Mesodermal cell (in vitro differentiated cells): Measurements from ENCODE around the gene MCTP1.

Experiments used
- H3K27ac ChIP-seq: 2 replicates; pipeline ENCODE4 v1.7.0; 2013; ENCODE audit warnings: mild to moderate bottlenecking, low read depth, low read length, moderate library complexity; ENCODE audit not compliant: severe bottlenecking
- H3K36me3 ChIP-seq: 2 replicates; pipeline ENCODE4 v1.7.1; 2013; ENCODE audit warnings: mild to moderate bottlenecking, low read length, moderate library complexity; ENCODE audit not compliant: control insufficient read depth, insufficient read depth
- H3K4me1 ChIP-seq: one replicate; pipeline ENCODE4 v1.7.1; 2013; ENCODE audit warnings: mild to moderate bottlenecking, low read length; ENCODE audit not compliant: insufficient read depth, control insufficient read depth, poor library complexity, severe bottlenecking
- H3K4me3 ChIP-seq: 2 replicates; pipeline ENCODE4 v1.7.0; 2013; ENCODE audit warnings: low read length, control low read depth, mild to moderate bottlenecking; ENCODE audit not compliant: insufficient read depth, poor library complexity, severe bottlenecking; ENCODE audit errors: extremely low read depth
- H3K9me3 ChIP-seq: 2 replicates; pipeline ENCODE4 v1.7.1; 2013; ENCODE audit warnings: mild to moderate bottlenecking, low read length, moderate library complexity; ENCODE audit not compliant: control insufficient read depth
- WGBS, 2 experiments: methylation state at CpG; one replicate each; pipeline ENCODE4 v1.1.5; 2013; ENCODE audit warnings: missing lambda C conversion rate in 2 of 2; ENCODE audit not compliant: insufficient coverage in 2 of 2; 5-methylcytosine and 5-hydroxymethylcytosine counted together

Gene MCTP1

DNA sequence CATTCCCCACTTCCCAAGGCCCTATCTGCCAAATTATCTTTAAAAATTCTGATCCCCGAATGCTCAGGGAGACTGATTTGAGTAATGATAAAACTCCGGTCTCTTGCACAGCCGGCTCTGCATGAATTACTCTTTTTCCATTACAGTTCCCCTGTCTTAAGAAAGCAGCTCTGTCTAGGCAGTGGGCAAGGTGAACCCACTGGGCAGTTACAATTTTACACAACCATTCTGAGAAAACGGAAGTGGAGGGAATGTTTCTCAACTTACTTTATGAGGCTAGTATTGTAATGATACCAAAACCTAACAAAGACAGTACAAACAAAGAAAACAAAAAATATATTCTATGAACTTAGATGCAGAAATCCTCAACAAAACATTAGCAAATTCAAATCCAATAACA is 100.0 kb downstream of the MCTP1 start:
- WGBS, 2 experiments: 90% methylated on average over 2 of the region's 4 CpGs; no CpG with 5 or more reads in 1 of the 2 experiments
- H3K27ac ChIP-seq: no peak overlapping the region
- H3K4me3 ChIP-seq: no peak overlapping the region
- H3K9me3 ChIP-seq: no peaks in the 10 kb centered on the region
- H3K36me3 ChIP-seq: no peaks in the 10 kb centered on the region
- no peaks in the 10 kb centered on the region for H3K4me1 ChIP-seq

DNA sequence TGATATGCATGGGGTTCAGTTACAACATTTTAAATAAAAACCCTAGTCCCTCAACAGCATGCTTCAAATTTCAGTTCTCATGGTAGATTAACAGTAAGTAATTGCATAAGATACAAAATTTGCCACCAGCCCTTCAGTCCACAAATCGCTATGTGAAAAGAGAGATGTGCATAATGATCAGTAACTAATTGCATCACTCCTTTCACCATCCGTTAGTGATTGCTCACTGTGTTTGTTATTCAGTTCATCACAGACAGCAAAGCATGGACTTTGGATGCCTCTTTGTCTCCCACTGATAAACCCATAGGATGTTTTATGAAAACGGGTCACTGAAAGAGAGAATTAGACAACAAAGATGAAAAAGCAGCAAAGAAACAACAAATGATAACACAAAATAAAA is 103.2 kb downstream of the MCTP1 start:
- peaks cover 9% of the 10 kb centered on the region for H3K4me1 ChIP-seq
- WGBS, 2 experiments: no CpG with 5 or more reads among the region's 3 CpGs

DNA sequence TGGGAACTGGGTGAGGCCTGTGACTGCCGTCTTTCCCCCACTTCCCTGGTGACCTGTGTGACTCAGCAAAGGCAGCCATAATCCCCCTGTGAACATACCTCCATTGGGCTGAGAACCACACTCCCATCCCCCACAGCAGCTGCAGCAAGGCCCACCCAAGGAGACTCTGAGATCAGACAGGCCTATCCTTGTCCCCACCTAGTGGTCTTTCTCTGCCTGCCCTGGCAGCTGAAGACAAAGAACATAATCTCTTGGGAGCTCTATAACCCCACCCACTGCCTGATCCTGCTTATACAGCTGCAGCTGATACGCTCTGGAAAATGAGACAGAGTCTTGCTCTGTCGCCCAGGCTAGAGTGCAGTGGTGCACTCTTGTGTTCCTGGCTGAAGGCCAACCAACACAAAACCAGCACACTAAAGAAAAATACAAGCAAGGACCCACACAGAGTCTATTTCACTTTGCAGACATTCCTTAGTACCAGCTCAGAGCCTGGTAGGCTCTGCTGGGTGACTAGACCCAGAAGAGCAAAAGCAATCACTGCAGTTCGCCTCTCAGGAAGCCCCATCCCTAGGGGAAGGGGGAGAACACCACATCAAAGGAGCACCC is 106.7 kb downstream of the MCTP1 start:
- WGBS, 2 experiments: 49 to 66% methylated on average over 2 to 4 of the region's 4 CpGs
- no peak overlapping the region for H3K4me3 ChIP-seq
- H3K27ac ChIP-seq: peak overlapping the region; percentile 90

More for the DNA sequence above, 103.2 kb downstream of the MCTP1 start:
- Histone ChIP-seq H3K27ac (no peak overlapping the region), H3K4me3 (no peak overlapping the region), H3K9me3 (no peaks in the 10 kb centered on the region), H3K36me3 (no peaks in the 10 kb centered on the region)

DNA sequence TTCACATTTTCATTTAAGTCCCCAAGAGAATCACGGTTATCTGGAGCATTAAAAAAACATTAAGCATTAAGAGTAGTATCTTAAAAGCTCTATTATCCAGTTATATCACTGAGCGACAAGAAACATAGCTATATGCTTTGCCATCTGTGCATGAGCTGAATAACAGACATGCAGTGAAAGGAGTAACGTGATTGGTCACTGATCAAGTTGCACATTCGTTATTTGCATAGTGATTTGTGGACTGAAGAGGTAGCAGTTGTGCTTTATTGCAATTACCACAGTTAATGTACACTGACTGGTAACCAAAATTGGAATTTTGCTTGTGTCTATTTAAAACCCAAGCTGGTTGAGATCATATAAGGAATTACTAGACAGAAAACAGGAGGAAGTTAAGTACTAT is 107.4 kb downstream of the MCTP1 start:
- no peaks in the 10 kb centered on the region for H3K9me3 ChIP-seq
- no peaks in the 10 kb centered on the region for H3K36me3 ChIP-seq
- peak overlapping the region; percentile 90 for H3K27ac ChIP-seq
- no peak overlapping the region for H3K4me3 ChIP-seq
- 50% methylated on average over 2 of the region's 4 CpGs for WGBS, 2 experiments
- peaks cover 9% of the 10 kb centered on the region for H3K4me1 ChIP-seq

More for the DNA sequence above, 106.7 kb downstream of the MCTP1 start:
- H3K9me3 ChIP-seq: no peaks in the 10 kb centered on the region
- H3K4me1 ChIP-seq: peaks cover 9% of the 10 kb centered on the region
- H3K36me3 ChIP-seq: no peaks in the 10 kb centered on the region

- Histone ChIP-seq H3K27ac (no peak overlapping the region), H3K4me1 (peaks cover 9% of the 10 kb centered on the region), H3K4me3 (no peak overlapping the region), H3K9me3 (no peaks in the 10 kb centered on the region), H3K36me3 (no peaks in the 10 kb centered on the region)
- WGBS, 2 experiments: 78 to 82% methylated on average over 2 to 3 of the region's 3 CpGs
These were observed 109.8 kb downstream of the MCTP1 start for GRCh38 chr5:95175106-95175505.

DNA sequence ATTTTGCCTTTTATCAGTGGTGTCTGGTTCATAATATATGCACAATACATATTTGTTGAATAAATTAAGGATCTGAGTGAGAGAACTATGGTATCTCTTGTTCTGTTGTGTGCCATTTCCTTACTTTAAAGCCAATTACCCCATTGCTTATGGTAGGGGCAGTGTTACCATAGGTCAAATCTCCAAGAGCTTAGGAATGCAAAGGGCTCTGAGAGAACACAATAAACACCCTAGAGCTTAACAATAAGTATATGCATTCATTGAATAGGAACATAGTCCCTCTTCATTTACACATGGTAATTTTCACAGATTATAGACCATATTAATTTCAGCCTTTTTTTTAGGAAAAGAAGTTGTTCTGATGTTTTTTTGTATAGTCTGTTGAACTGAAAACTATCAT is 112.2 kb downstream of the MCTP1 start:
- H3K27ac ChIP-seq: no peak overlapping the region
- no peaks in the 10 kb centered on the region for H3K36me3 ChIP-seq
- no peak overlapping the region for H3K4me3 ChIP-seq
- no peaks in the 10 kb centered on the region for H3K9me3 ChIP-seq
- H3K4me1 ChIP-seq: peaks cover 3% of the 10 kb centered on the region

DNA sequence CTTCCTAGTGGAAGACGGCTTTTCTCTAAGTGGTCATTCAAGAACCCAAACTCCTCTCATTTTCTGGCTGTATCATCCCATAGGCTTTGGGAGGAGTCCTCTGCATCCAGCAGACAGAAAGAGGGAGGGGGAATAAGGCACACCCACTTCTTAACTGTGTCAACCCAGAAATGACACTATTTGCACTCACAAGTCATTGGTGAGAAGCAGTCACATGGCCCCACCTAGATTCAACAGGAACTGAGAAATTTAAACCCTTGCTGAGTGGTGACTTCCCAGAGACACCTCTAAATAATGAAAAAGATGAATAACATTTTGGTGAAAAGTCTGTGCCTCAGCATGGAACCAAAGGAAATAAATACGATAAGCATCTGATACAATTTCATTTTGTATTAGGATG is 120.0 kb downstream of the MCTP1 start:
- Histone ChIP-seq H3K9me3 (no peaks in the 10 kb centered on the region), H3K36me3 (no peaks in the 10 kb centered on the region)
- WGBS, 2 experiments: 100% methylated on average over 1 of the region's 2 CpGs; no CpG with 5 or more reads in 1 of the 2 experiments

GRCh38 chr5:95163079-95163478 is 121.8 kb downstream of the MCTP1 start:
- H3K4me1 ChIP-seq: no peaks in the 10 kb centered on the region
- no peaks in the 10 kb centered on the region for H3K36me3 ChIP-seq
- no peak overlapping the region for H3K4me3 ChIP-seq
- H3K9me3 ChIP-seq: no peaks in the 10 kb centered on the region
- H3K27ac ChIP-seq: no peak overlapping the region

More for the DNA sequence above, 120.0 kb downstream of the MCTP1 start:
- no peaks in the 10 kb centered on the region for H3K4me1 ChIP-seq
- no peak overlapping the region for H3K27ac ChIP-seq
- H3K4me3 ChIP-seq: no peak overlapping the region

DNA sequence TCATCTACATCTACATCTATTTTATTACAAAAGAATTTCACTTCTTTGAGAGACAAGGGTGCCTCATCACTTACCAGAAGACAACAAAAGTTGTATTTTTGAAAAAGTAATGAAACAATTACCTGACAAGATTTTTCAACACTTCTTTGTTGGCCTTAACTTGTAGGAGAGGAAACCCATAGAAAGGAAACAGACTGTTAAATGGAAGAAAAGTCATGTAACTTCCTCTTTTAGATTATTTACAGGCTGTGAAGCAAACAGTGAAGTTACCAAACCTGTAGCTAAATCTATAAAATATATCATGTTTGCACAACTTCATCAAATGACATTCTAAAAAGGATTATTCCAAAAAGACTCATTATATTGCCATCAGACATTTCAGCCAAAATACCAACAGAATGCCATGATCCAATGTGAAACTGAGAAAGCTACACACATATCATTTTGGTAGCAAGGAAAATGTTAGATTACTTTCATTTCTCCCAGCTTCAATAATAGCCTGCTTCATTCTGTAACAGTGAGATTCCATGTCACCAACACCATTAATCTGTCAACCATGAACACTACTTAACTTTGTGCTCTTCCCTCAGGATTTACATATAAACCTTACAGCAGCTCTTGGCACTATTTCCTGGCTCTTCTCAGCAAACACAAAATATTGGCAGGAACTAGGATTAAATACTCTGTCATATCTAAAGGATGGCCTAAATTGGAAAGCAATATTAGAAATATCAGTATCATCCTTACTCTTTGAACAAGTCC is 122.5 kb downstream of the MCTP1 start:
- no peaks in the 10 kb centered on the region for H3K4me1 ChIP-seq
- H3K4me3 ChIP-seq: no peak overlapping the region
- no peak overlapping the region for H3K27ac ChIP-seq
- H3K36me3 ChIP-seq: no peaks in the 10 kb centered on the region
- no peaks in the 10 kb centered on the region for H3K9me3 ChIP-seq

DNA sequence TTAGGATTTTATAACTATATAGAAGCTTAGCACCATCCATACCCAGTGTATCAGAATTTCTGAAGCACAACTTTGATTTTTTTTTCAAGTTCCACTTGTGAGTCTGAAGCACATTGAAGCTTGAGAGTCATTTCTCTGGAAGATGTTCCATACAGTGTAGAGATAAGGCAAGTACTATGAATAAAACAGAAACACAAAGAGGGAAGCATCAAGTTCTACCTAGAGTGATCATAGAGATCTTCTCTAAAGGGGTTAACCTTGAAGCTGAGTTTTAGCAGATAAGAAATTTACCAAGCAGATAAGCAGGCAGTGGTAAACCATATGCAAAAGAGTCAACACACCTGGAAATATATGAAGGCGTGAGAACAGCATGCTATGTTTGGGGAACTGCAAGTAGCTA is 125.3 kb downstream of the MCTP1 start:
- Histone ChIP-seq H3K36me3 (no peaks in the 10 kb centered on the region), H3K4me1 (no peaks in the 10 kb centered on the region), H3K4me3 (no peak overlapping the region), H3K9me3 (no peaks in the 10 kb centered on the region), H3K27ac (no peak overlapping the region)
- 86 to 100% methylated on average over 1 of the region's 1 CpG for whole genome bisulfite sequencing, 2 experiments

- no peaks in the 10 kb centered on the region for H3K9me3 ChIP-seq
- 70 to 92% methylated on average over 1 of the region's 2 CpGs for WGBS, 2 experiments
- no peaks in the 10 kb centered on the region for H3K36me3 ChIP-seq
- H3K4me3 ChIP-seq: no peak overlapping the region
- H3K4me1 ChIP-seq: peaks cover 6% of the 10 kb centered on the region
- H3K27ac ChIP-seq: no peak overlapping the region
These were observed 129.0 kb downstream of the MCTP1 start for GRCh38 chr5:95155888-95156287.
